Loucy (cell line): ENCODE data around the gene CCDC33.

Source experiments
- H2AFZ ChIP-seq: fragments of 200-600 bp; sonication (generic); 2 replicates; pipeline ENCODE4 v1.6.0; 2016; ENCODE audit warnings: antibody characterized with exemption, mild to moderate bottlenecking, low read length, moderate library complexity
- H3F3A ChIP-seq: fragments of 200-600 bp; 2 replicates; pipeline ENCODE4 v1.6.0; 2016; ENCODE audit warnings: antibody characterized with exemption, low read depth, mild to moderate bottlenecking
- H3K27me3 ChIP-seq: fragments of 200-600 bp; sonication (generic); 2 replicates; pipeline ENCODE4 v1.6.1; 2014; ENCODE audit warnings: low read length, mild to moderate bottlenecking; ENCODE audit not compliant: insufficient read depth, poor library complexity, severe bottlenecking
- H3K36me3 ChIP-seq: fragments of 200-600 bp; sonication (generic); 2 replicates; pipeline ENCODE4 v1.6.1; 2016; ENCODE audit warnings: low read length; ENCODE audit not compliant: insufficient read depth
- H3K4me1 ChIP-seq: fragments of 200-600 bp; sonication (generic); 2 replicates; pipeline ENCODE4 v1.5.1; 2014; ENCODE audit warnings: low read length, mild to moderate bottlenecking; ENCODE audit not compliant: insufficient read depth, poor library complexity, severe bottlenecking
- H3K4me2 ChIP-seq: fragments of 200-600 bp; sonication (generic); 2 replicates; pipeline ENCODE4 v1.6.0; 2014; ENCODE audit warnings: antibody characterized with exemption, low read length, low read depth, mild to moderate bottlenecking; ENCODE audit not compliant: poor library complexity, severe bottlenecking
- H3K4me3 ChIP-seq: fragments of 200-600 bp; sonication (generic); 2 replicates; pipeline ENCODE4 v1.5.1; 2014; ENCODE audit warnings: low read length, mild to moderate bottlenecking, mixed read lengths; ENCODE audit not compliant: poor library complexity, severe bottlenecking
- H3K79me2 ChIP-seq: fragments of 200-600 bp; sonication (generic); 2 replicates; pipeline ENCODE4 v1.6.1; 2014; ENCODE audit warnings: low read length; ENCODE audit not compliant: insufficient read depth
- H3K9ac ChIP-seq: fragments of 200-600 bp; sonication (generic); 2 replicates; pipeline ENCODE4 v1.6.0; 2014; ENCODE audit warnings: mild to moderate bottlenecking, low read depth, low read length, moderate library complexity; ENCODE audit not compliant: poor library complexity, severe bottlenecking
- H3K9me2 ChIP-seq: fragments of 200-600 bp; sonication (generic); replicated peaks from 2 replicates; pipeline ENCODE4 v1.6.1; 2016; ENCODE audit warnings: low read depth, low read length, mixed read lengths
- H3K9me3 ChIP-seq: fragments of 200-600 bp; sonication (generic); 2 replicates; pipeline ENCODE4 v1.6.1; 2014; ENCODE audit warnings: mild to moderate bottlenecking, antibody characterized with exemption, low read length, low read depth; ENCODE audit not compliant: insufficient read depth
- H4K20me1 ChIP-seq: fragments of 200-600 bp; sonication (generic); 2 replicates; pipeline ENCODE4 v1.6.0; 2014; ENCODE audit warnings: antibody characterized with exemption, low read length, mild to moderate bottlenecking; ENCODE audit not compliant: insufficient read depth, poor library complexity, severe bottlenecking
- CTCF ChIP-seq: fragments of 200-600 bp; sonication (generic); conservative IDR thresholded peaks from 2 replicates; pipeline ENCODE4 v1.5.1; 2014; ENCODE audit warnings: mild to moderate bottlenecking, antibody characterized with exemption, low read length
- EZH2phosphoT487 ChIP-seq: fragments of 200-600 bp; IDR thresholded peaks from 2 replicates; pipeline ENCODE4 v1.6.1; 2018; ENCODE audit warnings: antibody characterized with exemption, mild to moderate bottlenecking, moderate library complexity, borderline replicate concordance

CCDC33 gene

GRCh38 chr15:74245342-74245931, 9.3 kb downstream of the CCDC33 start:
- no peak overlapping the region for H2AFZ ChIP-seq
- no peaks in the 10 kb centered on the region for H3K36me3 ChIP-seq
- no peak overlapping the region for H3K9ac ChIP-seq
- no peak overlapping the region for H3K4me3 ChIP-seq
- no peak for TF ChIP-seq EZH2phosphoT487
- TF ChIP-seq CTCF, result no peak
- no peaks in the 10 kb centered on the region for H3K79me2 ChIP-seq
- H3K4me2 ChIP-seq, result no peak overlapping the region
- H4K20me1 ChIP-seq, result no peaks in the 10 kb centered on the region
- H3K27me3 ChIP-seq, result no peaks in the 10 kb centered on the region
- H3K4me1 ChIP-seq, result peaks cover 5% of the 10 kb centered on the region
- no peaks in the 10 kb centered on the region for H3K9me3 ChIP-seq
- no peaks in the 10 kb centered on the region for H3F3A ChIP-seq
- no peaks in the 10 kb centered on the region for H3K9me2 ChIP-seq

- TF ChIP-seq CTCF (no peak), EZH2phosphoT487 (no peak)
- no peak overlapping the region for H3K9ac ChIP-seq
These were observed 14.1 kb downstream of the CCDC33 start for GRCh38 chr15:74250266-74250665.

GRCh38 chr15:74251131-74251811, 15.1 kb downstream of the CCDC33 start:
- Histone ChIP-seq H3K79me2 (no peaks in the 10 kb centered on the region), H2AFZ (no peak overlapping the region), H4K20me1 (no peaks in the 10 kb centered on the region), H3K36me3 (no peaks in the 10 kb centered on the region), H3F3A (no peaks in the 10 kb centered on the region), H3K4me3 (no peak overlapping the region), H3K9ac (no peak overlapping the region), H3K4me2 (no peak overlapping the region), H3K4me1 (no peaks in the 10 kb centered on the region), H3K9me2 (no peaks in the 10 kb centered on the region), H3K27me3 (no peaks in the 10 kb centered on the region), H3K9me3 (no peaks in the 10 kb centered on the region)
- no peak for TF ChIP-seq EZH2phosphoT487
- TF ChIP-seq CTCF, result no peak

More at GRCh38 chr15:74250266-74250665, 14.1 kb downstream of the CCDC33 start:
- Histone ChIP-seq H3F3A (no peaks in the 10 kb centered on the region), H2AFZ (no peak overlapping the region), H3K27me3 (no peaks in the 10 kb centered on the region), H3K36me3 (no peaks in the 10 kb centered on the region), H3K4me1 (no peaks in the 10 kb centered on the region), H3K79me2 (no peaks in the 10 kb centered on the region), H3K9me2 (no peaks in the 10 kb centered on the region), H3K4me2 (no peak overlapping the region), H4K20me1 (no peaks in the 10 kb centered on the region), H3K4me3 (no peak overlapping the region), H3K9me3 (no peaks in the 10 kb centered on the region)
